HG03159 (cell line): Measurements from ENCODE around the gene TRIML2.

Experiments used
- ATAC-seq: cut with Tn5 transposase; IDR thresholded peaks from one replicate; pipeline ENCODE4 v1.9.1; 2021; ENCODE audit warnings: mild to moderate bottlenecking, moderate library complexity; ENCODE audit not compliant: unreplicated experiment

TRIML2 gene

DNA sequence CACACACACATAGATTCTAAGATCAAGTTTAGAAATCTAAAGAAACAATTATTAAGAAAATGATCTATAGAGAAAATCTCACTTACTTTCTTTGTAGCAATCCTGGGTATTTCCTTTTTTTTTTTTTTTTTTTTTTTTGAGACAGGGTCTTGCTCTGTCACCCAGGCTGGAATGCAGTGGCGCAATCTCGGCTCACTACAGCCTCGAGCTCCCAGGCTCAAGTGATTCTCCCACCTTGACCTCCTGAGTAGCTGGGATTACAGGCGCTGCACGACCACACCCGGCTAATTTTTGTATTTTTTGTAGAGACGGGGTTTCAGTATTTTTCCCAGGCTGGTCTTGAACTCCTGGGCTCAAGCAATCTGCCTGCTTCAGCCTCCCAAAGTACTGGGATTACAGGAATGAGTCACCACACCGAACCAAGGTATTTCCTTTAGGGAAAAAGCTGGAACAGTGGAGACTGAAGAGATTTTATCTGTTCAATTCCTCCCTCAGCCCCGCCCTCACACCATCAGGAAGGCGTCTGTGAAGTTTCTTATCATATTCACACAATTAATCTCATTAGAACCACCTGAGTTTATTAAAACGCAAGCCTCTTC is at the start of gene TRIML2:
TSS of gene TRIML2 (minus strand) at position 447 of the 599 bp plus-strand sequence. CDS start 4,235 bp downstream, outside the sequence.
- ATAC-seq, result no peak

DNA sequence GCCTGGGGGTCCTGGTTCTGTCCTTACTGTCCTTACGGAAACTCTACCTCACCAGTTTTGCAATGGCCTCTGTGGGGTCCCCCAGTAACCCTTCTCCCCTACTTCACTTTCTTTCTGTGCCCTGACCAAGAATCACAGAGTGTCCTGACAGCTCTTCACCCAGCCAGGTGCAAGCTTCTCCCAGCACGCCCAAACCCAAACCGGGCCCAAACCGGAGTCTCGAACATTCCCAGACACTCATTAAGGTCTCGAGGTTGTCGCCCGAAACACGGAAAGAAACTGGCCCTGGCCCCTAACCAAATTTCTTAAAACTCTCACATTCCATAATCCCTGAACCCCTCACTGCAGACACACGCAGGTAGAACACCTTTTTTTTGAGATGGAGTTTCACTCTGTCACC is 48.9 kb upstream of the TRIML2 start:
- no peak for ATAC-seq

DNA sequence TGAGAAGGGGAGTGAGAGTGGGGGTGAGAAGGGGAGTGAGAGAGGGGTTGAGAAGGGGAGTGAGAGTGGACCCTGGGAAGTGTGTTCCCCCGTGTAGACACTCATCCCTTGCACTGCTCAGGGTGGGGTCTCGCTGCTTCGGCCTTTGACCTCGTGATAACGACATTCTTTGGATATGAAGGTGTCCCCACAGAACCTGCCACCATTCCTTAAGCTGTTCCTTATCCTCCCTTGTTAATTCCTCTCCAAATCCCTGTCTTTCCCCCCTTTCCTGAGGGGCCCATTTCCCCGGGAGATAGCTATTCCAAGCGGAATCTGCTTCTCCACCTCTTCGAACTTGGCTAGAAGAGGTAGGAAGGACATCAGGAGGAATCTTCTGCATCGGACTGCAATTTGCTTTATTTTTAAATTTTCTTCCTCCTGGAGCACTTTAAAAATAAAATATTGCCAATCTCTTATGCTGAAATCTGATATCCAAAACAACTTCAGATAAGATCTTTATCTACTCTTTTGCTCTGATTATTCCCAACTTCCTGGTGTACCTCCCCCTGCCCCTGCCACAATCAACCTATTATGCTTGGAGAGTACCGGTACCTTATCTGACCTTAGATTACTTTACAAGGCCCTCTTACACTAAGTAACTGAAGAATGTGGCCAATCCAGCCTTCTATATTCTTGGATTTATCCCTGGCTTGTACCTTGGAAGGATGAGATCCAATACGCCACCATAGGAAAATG is 45.4 kb upstream of the TRIML2 start:
- ATAC-seq, result no peak

GRCh38 chr4:188147776-188148175 is 38.4 kb upstream of the TRIML2 start:
- ATAC-seq, result no peak

DNA sequence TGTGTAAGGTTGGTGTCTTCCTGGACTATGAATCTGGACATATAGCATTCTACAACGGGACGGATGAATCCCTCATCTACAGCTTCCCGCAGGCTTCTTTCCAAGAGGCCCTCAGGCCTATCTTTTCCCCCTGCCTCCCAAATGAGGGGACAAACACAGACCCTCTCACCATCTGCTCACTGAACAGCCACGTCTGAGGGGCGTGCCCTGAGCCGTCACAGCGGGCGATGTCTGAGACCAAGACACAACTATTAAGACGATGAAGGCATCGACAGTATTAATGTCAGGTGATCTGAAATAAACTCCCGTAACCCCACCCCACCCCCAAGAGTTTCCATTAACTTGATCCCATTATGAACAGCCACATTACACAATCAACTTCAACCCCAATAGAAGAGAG is 37.8 kb upstream of the TRIML2 start:
- no peak for ATAC-seq

GRCh38 chr4:188146618-188147017 is 37.2 kb upstream of the TRIML2 start:
- ATAC-seq, result no peak

- no peak for ATAC-seq
Observed at GRCh38 chr4:188145601-188146000, 36.2 kb upstream of the TRIML2 start.

GRCh38 chr4:188143731-188144130 is 34.3 kb upstream of the TRIML2 start:
- ATAC-seq, result no peak

- ATAC-seq, result no peak
Observed at GRCh38 chr4:188139671-188140070, 30.3 kb upstream of the TRIML2 start.

- ATAC-seq, result no peak
Observed at GRCh38 chr4:188139141-188139540, 29.7 kb upstream of the TRIML2 start, which contains the start of gene TRIML1. Gene TRIML1, plus strand, starts transcription at chr4:188139441. Its CDS starts 118 bp downstream, at chr4:188139559.

- no peak for ATAC-seq
Observed at GRCh38 chr4:188138227-188138626, 28.8 kb upstream of the TRIML2 start.

GRCh38 chr4:188132232-188132631 is 22.8 kb upstream of the TRIML2 start:
- ATAC-seq, result no peak

GRCh38 chr4:188130355-188130754 is 21.0 kb upstream of the TRIML2 start:
- ATAC-seq, result no peak

GRCh38 chr4:188127214-188127874 is 17.9 kb upstream of the TRIML2 start:
- ATAC-seq, result no peak

GRCh38 chr4:188121530-188121929 is 12.1 kb upstream of the TRIML2 start:
- no peak for ATAC-seq

DNA sequence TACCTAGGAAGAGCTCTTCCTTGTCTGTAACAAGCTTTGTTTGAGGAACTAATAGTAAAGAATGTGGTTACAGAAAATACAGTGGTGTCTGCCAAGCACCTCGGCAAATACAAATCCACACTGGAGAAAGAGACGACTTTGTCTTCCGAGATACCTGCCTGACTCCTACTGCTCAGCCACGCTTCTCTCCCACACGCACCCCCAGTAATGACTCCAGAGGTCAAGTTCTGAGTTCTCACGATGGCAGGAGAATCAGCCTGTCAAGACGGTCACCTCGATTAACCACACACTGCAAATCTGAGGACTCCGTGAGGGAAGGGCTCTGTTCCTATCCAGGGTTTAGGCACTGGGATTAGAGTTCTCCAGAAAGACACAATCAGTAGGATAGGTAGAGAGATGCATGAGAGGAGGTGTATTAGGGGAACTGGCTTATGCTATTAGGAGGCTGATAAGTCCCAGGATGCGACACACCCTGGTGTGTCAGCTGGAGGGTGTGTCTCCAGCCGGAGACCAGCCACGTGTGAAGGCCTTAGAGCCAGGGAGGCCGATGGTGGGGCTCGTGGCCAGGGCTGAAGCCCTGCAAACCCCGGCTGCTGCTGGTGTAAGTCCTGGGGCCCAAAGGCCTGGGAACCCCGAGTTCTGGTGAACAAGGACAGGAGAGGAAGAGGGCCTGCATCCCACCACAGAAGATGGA is 8.4 kb upstream of the TRIML2 start:
- ATAC-seq, result no peak

DNA sequence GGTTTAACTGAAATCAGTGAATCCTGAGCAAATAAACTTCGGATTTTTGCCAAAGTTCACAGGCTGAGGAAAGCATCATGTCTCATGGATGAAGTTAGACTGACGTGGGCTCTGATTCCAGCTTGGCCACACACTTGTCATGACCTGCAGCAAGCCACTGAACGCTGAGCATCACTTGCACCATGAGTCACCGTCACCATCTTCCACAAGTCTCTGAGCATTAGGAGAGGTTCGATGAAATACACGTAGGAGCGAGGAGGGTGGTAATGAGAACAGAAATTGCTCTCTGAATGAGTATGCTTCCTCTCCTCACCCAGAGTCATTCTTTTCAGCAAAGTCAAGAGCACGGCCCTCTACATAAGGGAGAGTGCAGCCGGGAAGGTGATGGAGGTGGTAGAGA is 3.8 kb upstream of the TRIML2 start:
- no peak for ATAC-seq

DNA sequence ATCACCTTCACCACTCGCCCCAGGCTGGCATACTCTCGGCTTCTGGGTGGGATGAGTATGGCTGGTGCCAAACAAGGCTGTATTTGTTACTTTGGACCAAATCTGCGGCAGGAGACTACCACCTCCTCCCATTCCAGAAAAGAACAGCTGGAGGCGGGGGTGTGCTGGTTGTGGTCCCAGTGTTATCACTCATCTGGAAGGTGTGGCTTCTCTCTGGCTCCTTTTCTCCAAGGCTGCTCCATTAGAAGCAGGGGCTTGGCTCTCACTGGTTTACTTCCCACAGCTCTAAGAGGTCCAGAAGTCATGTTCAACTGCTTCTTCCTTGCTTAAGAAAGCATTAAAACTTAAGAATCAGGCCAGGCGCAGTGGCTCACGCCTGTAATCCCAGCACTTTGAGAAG is 2.6 kb upstream of the TRIML2 start:
- no peak for ATAC-seq

- ATAC-seq, result no peak
Observed at GRCh38 chr4:188110741-188111471, 1.5 kb upstream of the TRIML2 start.

DNA sequence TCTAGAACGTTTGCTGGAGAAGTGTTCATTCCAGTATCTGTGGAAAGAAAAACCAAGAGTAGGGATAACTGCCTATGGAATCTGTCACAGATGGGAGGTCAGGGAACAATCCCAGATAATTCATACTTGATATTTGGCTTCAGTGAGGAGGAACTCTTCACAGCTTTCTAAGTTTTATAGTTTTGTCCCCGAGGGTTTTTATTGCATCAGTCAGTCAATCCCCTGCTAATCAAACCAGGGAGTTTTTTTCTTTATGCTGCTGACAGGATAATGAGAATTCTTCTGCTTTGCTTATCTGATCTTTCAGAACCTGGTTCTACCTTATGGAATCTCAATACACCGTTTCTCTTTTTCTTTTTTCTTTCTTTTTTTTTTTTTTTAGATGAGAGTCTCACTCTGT is 633 bp upstream of the TRIML2 start:
- no peak for ATAC-seq
